Stimulated activated CD4-positive, alpha-beta T cell treated with anti-CD3 and anti-CD28 coated beads, Interleukin-15, amount 100 ng/mL, for 24 hours (primary cell): ENCODE measurements around the gene TMEM250.

Experiments used
- DNase-seq: peaks from one replicate; pipeline ENCODE4 v3.0.0-alpha.2; 2020

The TMEM250 gene

GRCh38 chr9:136093995-136094881 is 24.4 kb downstream of the TMEM250 start:
- peak; percentile 81 for DNase-seq

GRCh38 chr9:136093346-136093986 is 25.2 kb downstream of the TMEM250 start:
- no peak for DNase-seq

GRCh38 chr9:136092741-136093140 is 25.9 kb downstream of the TMEM250 start:
- DNase-seq, result no peak

- DNase-seq, result no peak
These were observed 26.4 kb downstream of the TMEM250 start for GRCh38 chr9:136092353-136092650.

GRCh38 chr9:136091582-136092352 is 26.9 kb downstream of the TMEM250 start:
- no peak for DNase-seq

- DNase-seq, result no peak
These were observed 27.7 kb downstream of the TMEM250 start for GRCh38 chr9:136090768-136091581.

GRCh38 chr9:136090056-136090735 is 28.5 kb downstream of the TMEM250 start:
- DNase-seq, result no peak

- DNase-seq, result no peak
These were observed 29.0 kb downstream of the TMEM250 start for GRCh38 chr9:136089697-136090045.

GRCh38 chr9:136088939-136089696 is 29.6 kb downstream of the TMEM250 start:
- no peak for DNase-seq

GRCh38 chr9:136088481-136088938 is 30.2 kb downstream of the TMEM250 start:
- no peak for DNase-seq

GRCh38 chr9:136087741-136088480 is 30.8 kb downstream of the TMEM250 start:
- DNase-seq, result no peak

GRCh38 chr9:136086951-136087740 is 31.5 kb downstream of the TMEM250 start:
- DNase-seq, result no peak

GRCh38 chr9:136086213-136086881 is 32.3 kb downstream of the TMEM250 start:
- no peak for DNase-seq

GRCh38 chr9:136085815-136086212 is 32.9 kb downstream of the TMEM250 start:
- no peak for DNase-seq

- no peak for DNase-seq
These were observed 34.4 kb downstream of the TMEM250 start for GRCh38 chr9:136084063-136084944.

GRCh38 chr9:136083558-136084062 is 35.1 kb downstream of the TMEM250 start:
- DNase-seq, result no peak

- no peak for DNase-seq
These were observed 35.9 kb downstream of the TMEM250 start for GRCh38 chr9:136082496-136083361.
